Urinary bladder (tissue), 4 donors: ENCODE results near the gene CLDN4. TPM values are rescaled to one million over a fixed set of nuclear protein-coding genes. Genes with fewer than 3 reads are reported as not detected.

Experiments
- DNase-seq: peaks from one replicate; pipeline ENCODE4 v3.0.0-alpha.2; 2015; ENCODE audit errors: extremely low spot score
- H3K27ac ChIP-seq: one replicate; pipeline ENCODE4 v1.5.1; 2013; ENCODE audit warnings: low read depth, mild to moderate bottlenecking, moderate library complexity
- H3K36me3 ChIP-seq: one replicate; pipeline ENCODE4 v1.6.1; 2013; ENCODE audit warnings: mild to moderate bottlenecking, moderate library complexity; ENCODE audit not compliant: insufficient read depth
- H3K4me1 ChIP-seq: one replicate; pipeline ENCODE4 v1.6.1; 2013; ENCODE audit warnings: mild to moderate bottlenecking, moderate library complexity; ENCODE audit not compliant: insufficient read depth
- H3K4me3 ChIP-seq: one replicate; pipeline ENCODE4 v1.5.1; 2013; ENCODE audit warnings: low read depth, low read length
- WGBS: extraction: QIAGEN DNeasy Blood & Tissue Kit; methylation state at CpG from one replicate; pipeline ENCODE4 v1.1.7; 2013; 5-methylcytosine and 5-hydroxymethylcytosine counted together
- polyA plus RNA-seq: library from polyadenylated mRNA; stranded (reverse); fragments of 200-250 nt; gene quantifications from one replicate; pipeline ENCODE4 v1.2.3, GENCODE V29; 2013
- total RNA-seq: library from RNA; depleted of rRNA; stranded (reverse); fragments of >200 nt; gene quantifications from one replicate; pipeline ENCODE4 v1.2.3, GENCODE V29; 2014
- donor health status: healthy with polysubstance abuse.
- donor health status: healthy.

Gene CLDN4
- total and polyA plus RNA-seq, 2 donors = 51.4 to 127 TPM

GRCh38 chr7:73861305-73861704 lies 30.5 kb downstream of the CLDN4 start:
- no peak for DNase-seq
- no peak overlapping the region for H3K4me3 ChIP-seq
- 93% methylated on average over 12 of the region's 12 CpGs for WGBS
- no peaks in the 10 kb centered on the region for H3K36me3 ChIP-seq
- no peak overlapping the region for H3K27ac ChIP-seq
- no peaks in the 10 kb centered on the region for H3K4me1 ChIP-seq

GRCh38 chr7:73864981-73865711 lies 34.4 kb downstream of the CLDN4 start:
- DNase-seq = no peak
- Histone ChIP-seq H3K27ac (no peak overlapping the region), H3K4me1 (no peaks in the 10 kb centered on the region), H3K36me3 (no peaks in the 10 kb centered on the region), H3K4me3 (no peak overlapping the region)
- WGBS = 86% methylated on average over 8 of the region's 8 CpGs

GRCh38 chr7:73865738-73866445 lies 35.1 kb downstream of the CLDN4 start:
- H3K4me3 ChIP-seq = no peak overlapping the region
- 83% methylated on average over 6 of the region's 6 CpGs for WGBS
- H3K4me1 ChIP-seq = no peaks in the 10 kb centered on the region
- no peak overlapping the region for H3K27ac ChIP-seq
- DNase-seq = no peak
- no peaks in the 10 kb centered on the region for H3K36me3 ChIP-seq

- 98% methylated on average over 1 of the region's 1 CpG for WGBS
- H3K4me3 ChIP-seq = no peak overlapping the region
- DNase-seq = no peak
- no peaks in the 10 kb centered on the region for H3K4me1 ChIP-seq
- H3K27ac ChIP-seq = no peak overlapping the region
- no peaks in the 10 kb centered on the region for H3K36me3 ChIP-seq
Observed at GRCh38 chr7:73866446-73866767, 35.6 kb downstream of the CLDN4 start.

DNA sequence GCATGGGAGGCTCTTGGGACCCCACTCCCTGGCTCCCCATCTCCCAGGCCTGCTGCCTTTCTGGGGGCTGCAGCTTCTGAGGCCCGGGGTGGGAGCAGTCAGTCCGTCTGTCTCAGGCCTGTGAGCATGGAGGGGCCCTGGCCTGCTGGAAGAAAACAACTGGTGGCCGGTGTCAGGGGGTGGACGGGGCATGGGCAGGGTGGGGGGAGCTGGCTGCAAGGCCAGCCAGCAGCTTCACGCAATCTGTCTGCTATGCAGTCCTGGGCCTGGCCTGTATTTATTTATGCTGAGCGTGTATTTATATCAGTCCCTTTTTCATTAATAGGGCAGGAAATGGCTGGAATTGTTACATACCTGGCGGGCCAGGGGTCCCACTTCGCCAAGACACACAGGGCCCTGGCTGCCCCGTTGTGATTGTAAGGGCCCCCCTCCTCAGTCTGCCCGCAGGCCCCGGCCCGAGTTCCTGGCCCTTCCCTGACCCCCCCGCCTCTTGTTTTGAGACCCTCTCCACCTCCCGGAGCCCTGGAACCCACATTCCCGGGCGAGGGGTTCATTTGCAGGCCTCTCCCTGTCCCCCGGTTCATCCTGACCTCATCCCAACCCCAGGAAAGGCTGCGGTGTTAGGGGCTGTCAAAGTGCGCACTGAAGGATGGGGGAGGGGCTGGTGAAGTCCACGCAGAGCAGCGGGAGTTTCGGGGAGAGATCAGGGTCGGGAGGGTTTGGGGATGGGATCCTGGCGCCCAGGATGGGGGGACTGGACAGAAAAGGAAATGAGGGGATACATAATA lies 38.4 kb downstream of the CLDN4 start:
- no peak for DNase-seq
- Histone ChIP-seq H3K4me3 (no peak overlapping the region), H3K27ac (no peak overlapping the region), H3K4me1 (no peaks in the 10 kb centered on the region), H3K36me3 (no peaks in the 10 kb centered on the region)
- 34% methylated on average over 24 of the region's 24 CpGs for WGBS

DNA sequence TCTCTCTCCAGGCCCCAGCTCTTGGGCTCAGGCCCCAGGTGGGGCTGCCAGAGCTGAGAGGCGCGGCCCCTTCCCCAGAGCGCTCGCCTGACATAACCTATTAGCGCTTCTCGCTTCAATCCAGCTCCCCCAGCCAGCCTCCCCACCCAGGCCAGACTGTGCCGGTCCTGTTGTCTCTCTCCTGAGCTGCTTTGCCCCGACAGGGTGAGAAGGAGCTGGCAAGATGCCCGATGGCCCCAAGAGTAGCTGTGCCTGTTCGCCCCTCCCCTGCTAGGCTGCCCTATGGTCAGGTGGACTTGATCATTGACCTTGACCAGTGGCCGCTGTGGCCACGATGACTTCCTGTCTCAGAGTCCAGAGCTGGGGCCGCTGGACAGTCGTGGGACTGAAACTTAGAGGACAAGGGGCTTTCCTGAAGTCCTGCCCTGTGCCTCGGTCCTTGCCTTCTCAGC lies 39.3 kb downstream of the CLDN4 start:
- Histone ChIP-seq H3K4me3 (no peak overlapping the region), H3K27ac (no peak overlapping the region), H3K36me3 (no peaks in the 10 kb centered on the region), H3K4me1 (no peaks in the 10 kb centered on the region)
- no peak for DNase-seq
- WGBS = 64% methylated on average over 15 of the region's 15 CpGs

DNA sequence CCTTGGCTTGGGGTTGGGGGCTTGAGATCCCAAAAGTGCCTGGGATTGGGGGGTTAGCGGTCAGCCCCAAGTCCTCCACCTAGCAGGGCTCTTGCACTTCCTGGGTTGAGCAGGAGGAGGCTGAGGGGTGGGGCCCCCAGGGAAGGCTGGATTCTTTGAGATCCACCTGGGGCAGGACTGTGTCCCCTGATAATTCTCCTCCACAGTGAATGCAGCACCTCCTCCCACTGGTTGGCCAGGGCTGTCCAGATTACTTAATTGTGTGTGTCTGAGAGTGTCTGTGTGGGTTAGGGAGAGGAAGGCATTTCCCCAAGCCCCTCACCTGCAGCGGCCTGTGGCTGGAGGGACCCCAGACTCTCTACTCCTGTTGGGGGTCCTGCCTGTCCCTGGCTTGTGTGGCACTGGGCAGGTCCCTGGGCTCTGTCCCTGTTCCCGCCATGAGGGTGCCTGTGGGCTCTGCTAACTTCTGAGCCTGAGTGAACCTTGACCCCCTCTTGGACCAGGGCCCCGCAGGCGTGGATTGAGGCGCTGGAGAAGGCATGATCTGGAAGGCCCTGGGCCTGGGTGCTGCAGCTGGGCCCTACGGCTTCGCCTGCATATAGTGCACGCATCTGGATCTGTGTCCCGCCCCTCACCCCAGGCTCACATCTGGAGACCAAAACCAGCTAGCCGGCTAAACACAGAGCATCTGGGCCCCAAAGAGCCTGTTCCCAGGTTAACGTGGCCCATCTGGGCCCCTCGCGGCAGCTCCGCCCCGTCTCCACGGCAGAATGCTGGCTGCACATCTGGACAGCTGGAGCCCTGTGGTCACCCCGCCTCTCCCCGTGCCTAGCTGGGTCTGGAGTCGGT lies 40.6 kb downstream of the CLDN4 start:
- H3K27ac ChIP-seq = no peak overlapping the region
- H3K4me1 ChIP-seq = no peaks in the 10 kb centered on the region
- 61% methylated on average over 20 of the region's 20 CpGs for WGBS
- DNase-seq = no peak
- H3K4me3 ChIP-seq = no peak overlapping the region
- H3K36me3 ChIP-seq = no peaks in the 10 kb centered on the region

GRCh38 chr7:73872056-73872908 lies 41.5 kb downstream of the CLDN4 start:
- 78% methylated on average over 13 of the region's 13 CpGs for WGBS
- no peak for DNase-seq
- H3K4me3 ChIP-seq = no peak overlapping the region
- no peaks in the 10 kb centered on the region for H3K4me1 ChIP-seq
- no peaks in the 10 kb centered on the region for H3K36me3 ChIP-seq
- H3K27ac ChIP-seq = no peak overlapping the region

DNA sequence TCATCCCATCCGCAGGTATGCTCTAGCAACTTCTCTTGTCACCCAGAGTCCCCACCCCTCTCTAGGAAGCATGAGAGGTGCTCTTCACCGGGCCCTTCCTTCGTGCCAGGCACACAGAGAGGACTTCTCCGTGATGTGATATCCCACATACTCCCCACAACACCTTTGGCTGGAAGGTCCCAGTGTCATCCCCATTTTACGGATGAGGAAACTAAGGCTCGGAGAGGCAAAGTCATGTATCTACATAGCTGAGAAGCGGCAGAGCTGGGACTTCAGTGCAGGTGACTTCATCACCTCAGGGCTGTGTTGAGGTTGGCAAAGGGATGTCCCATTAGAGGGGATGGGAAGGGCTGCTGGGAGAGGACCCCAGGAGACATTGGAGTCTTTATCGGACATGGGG lies 45.6 kb downstream of the CLDN4 start:
- Histone ChIP-seq H3K4me1 (no peaks in the 10 kb centered on the region), H3K27ac (no peak overlapping the region), H3K4me3 (no peak overlapping the region), H3K36me3 (no peaks in the 10 kb centered on the region)
- DNase-seq = no peak
- 98% methylated on average over 8 of the region's 8 CpGs for WGBS

DNA sequence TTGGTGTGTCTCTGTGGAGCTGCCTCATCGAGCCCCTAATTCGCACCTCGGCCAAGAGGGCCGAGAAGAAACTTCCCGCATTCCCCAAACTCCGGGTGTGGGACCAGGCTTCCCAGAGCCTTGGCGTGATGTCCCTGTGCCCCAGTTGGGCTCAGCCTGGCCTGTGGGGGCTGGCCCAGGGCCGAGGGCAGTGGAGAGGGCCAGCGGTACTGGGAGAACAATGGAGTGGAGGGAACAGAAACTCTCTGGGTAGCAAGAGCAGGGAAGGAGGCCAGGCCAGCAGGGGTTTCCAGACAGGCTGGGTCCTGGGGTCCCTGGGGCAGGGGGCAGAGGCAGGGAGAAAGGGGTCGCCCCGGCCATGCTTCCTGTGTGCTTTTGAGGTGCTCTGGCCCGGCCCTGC lies 46.2 kb downstream of the CLDN4 start:
- DNase-seq = no peak
- Histone ChIP-seq H3K4me3 (no peak overlapping the region), H3K27ac (no peak overlapping the region), H3K36me3 (no peaks in the 10 kb centered on the region), H3K4me1 (no peaks in the 10 kb centered on the region)
- 92% methylated on average over 12 of the region's 12 CpGs for WGBS

DNA sequence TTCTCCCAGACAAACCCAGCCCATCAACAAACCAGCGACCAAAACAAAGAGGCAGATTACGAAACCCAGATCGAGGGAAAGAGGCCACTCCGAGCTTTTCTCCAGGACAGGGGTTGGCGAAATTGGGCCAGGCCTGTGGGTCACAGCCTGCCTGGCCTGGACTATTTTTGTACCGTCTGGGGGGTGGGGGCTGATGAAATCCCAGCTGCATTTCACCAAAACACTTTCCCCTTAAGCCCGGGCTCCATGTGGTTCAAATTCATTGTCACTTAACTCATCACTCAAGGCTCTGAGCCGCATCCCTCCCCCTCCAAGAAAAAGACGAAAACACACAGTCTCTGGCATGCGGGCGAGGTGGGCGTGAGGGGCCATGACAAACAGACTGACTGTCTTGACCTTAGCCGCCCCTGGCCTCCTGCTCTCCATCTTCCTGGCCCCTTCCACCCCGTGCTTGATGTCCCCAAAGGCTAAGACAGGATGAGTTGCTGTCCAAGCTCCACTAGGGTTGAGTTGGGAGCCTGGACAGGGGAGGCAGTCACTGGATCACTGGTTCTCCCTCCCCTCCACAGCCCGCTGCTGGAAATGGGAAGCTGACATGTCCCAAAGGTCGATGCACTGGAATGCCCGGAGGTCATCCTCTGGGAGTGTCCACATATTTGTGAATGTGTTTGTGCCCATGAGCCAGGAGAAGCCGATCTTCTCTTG lies 49.3 kb downstream of the CLDN4 start:
- WGBS = 60% methylated on average over 18 of the region's 18 CpGs
- no peaks in the 10 kb centered on the region for H3K36me3 ChIP-seq
- no peak for DNase-seq
- no peak overlapping the region for H3K27ac ChIP-seq
- no peaks in the 10 kb centered on the region for H3K4me1 ChIP-seq
- H3K4me3 ChIP-seq = no peak overlapping the region

GRCh38 chr7:73880755-73881328 lies 50.0 kb downstream of the CLDN4 start:
- Histone ChIP-seq H3K4me3 (no peak overlapping the region), H3K4me1 (no peaks in the 10 kb centered on the region), H3K27ac (no peak overlapping the region), H3K36me3 (no peaks in the 10 kb centered on the region)
- 67% methylated on average over 13 of the region's 13 CpGs for WGBS
- DNase-seq = no peak
